Prostate gland (tissue), 2 donors: ENCODE results near the gene RPTOR. TPM values are rescaled to one million over a fixed set of nuclear protein-coding genes. Genes with fewer than 3 reads are reported as not detected.

Source experiments
- DNase-seq: peaks from one replicate; pipeline ENCODE4 v3.0.0-alpha.2; 2019; ENCODE audit warnings: low spot score
- H3K27ac ChIP-seq, 2 donors: fragments of 200-600 bp; sonication (generic); 2 replicates each; pipeline ENCODE4 v1.5.1; 2017 to 2019
- H3K27me3 ChIP-seq: fragments of 200-600 bp; sonication (generic); replicated peaks from 2 replicates; pipeline ENCODE4 v1.5.1; 2019; ENCODE audit not compliant: insufficient read depth
- H3K36me3 ChIP-seq, 2 donors: fragments of 200-600 bp; sonication (generic); 1 replicate in 1 of 2; 2 replicates in 1 of 2; pipeline versions ENCODE4 v1.5.1 to v1.8.1; 2017 to 2019
- H3K4me1 ChIP-seq: fragments of 200-600 bp; sonication (generic); replicated peaks from 2 replicates; pipeline ENCODE4 v1.5.1; 2019
- H3K4me3 ChIP-seq, 2 donors: fragments of 200-600 bp; sonication (generic); 2 replicates each; pipeline ENCODE4 v1.5.1; 2017 to 2019
- H3K9me3 ChIP-seq: fragments of 200-600 bp; sonication (generic); 2 replicates; pipeline ENCODE4 v1.5.1; 2017
- CTCF ChIP-seq, 4 experiments: fragments of 200-600 bp in 2 of 4; fragments of 450-650 bp in 2 of 4; sonication (generic) in 2 of 4; IDR thresholded peaks; 1 replicate in 3 of 4; 2 replicates in 1 of 4; pipeline ENCODE4 v1.5.1; 2016 to 2019; ENCODE audit warnings: antibody characterized with exemption in 4 of 4, mild to moderate bottlenecking in 2 of 4, moderate library complexity in 2 of 4
- POLR2A ChIP-seq: fragments of 450-650 bp; IDR thresholded peaks from one replicate; pipeline ENCODE4 v1.6.1; 2016; ENCODE audit warnings: antibody characterized with exemption, mild to moderate bottlenecking
- POLR2AphosphoS5 ChIP-seq: sonication (generic); formaldehyde crosslinking; IDR thresholded peaks from one replicate; pipeline ENCODE4 v1.6.1; 2017; ENCODE audit warnings: antibody characterized with exemption
- WGBS: methylation state at CpG from one replicate; pipeline ENCODE4 v1.1.5; 2018; 5-methylcytosine and 5-hydroxymethylcytosine counted together
- intact Hi-C: fragments of 100-400 bp; cut with DNase I; formaldehyde crosslinking; loops from one replicate; pipeline ENCODE4 v1.14.2; 2022
- total RNA-seq, 2 donors: library from RNA; depleted of rRNA; stranded (reverse); fragments of >200 nt; gene quantifications; one replicate each; pipeline ENCODE4 v1.1.0, GENCODE V29; 2016

RPTOR gene
- total RNA-seq, 2 donors from 2014 or later, result 30.3 to 62.5 TPM

GRCh38 chr17:80639658-80640057 lies 95.0 kb downstream of the RPTOR start:
- Histone ChIP-seq H3K36me3 (no peaks in the 10 kb centered on the region), H3K4me1 (no peaks in the 10 kb centered on the region), H3K9me3 (no peaks in the 10 kb centered on the region), H3K27ac (no peak overlapping the region), H3K4me3 (no peak overlapping the region), H3K27me3 (no peaks in the 10 kb centered on the region)
- intact Hi-C loops, result no loop called here
- DNase-seq, result no peak
- 93% methylated on average over 2 of the region's 2 CpGs for WGBS
- TF ChIP-seq POLR2A, result no peak
- no peak for TF ChIP-seq CTCF (IDR thresholded peaks at IDR 0.05)
- TF ChIP-seq POLR2AphosphoS5, result no peak

- TF ChIP-seq POLR2A (no peak), POLR2AphosphoS5 (no peak), CTCF (IDR thresholded peaks at IDR 0.05) (no peak)
- Histone ChIP-seq H3K36me3 (no peaks in the 10 kb centered on the region), H3K4me1 (no peaks in the 10 kb centered on the region), H3K27ac (no peak overlapping the region), H3K27me3 (no peaks in the 10 kb centered on the region), H3K4me3 (no peak overlapping the region), H3K9me3 (no peaks in the 10 kb centered on the region)
- WGBS, result 90% methylated on average over 19 of the region's 19 CpGs
- DNase-seq, result no peak
- intact Hi-C loops, result no loop called here
Measured at GRCh38 chr17:80640366-80641084, 95.9 kb downstream of the RPTOR start.

- H3K36me3 ChIP-seq, result no peaks in the 10 kb centered on the region
- no peak for TF ChIP-seq POLR2A
- TF ChIP-seq CTCF (IDR thresholded peaks at IDR 0.05), result no peak
- TF ChIP-seq POLR2AphosphoS5, result no peak
- WGBS, result 94% methylated on average over 19 of the region's 19 CpGs
- intact Hi-C loops, result no loop called here
- no peaks in the 10 kb centered on the region for H3K4me1 ChIP-seq
- no peaks in the 10 kb centered on the region for H3K27me3 ChIP-seq
- no peaks in the 10 kb centered on the region for H3K9me3 ChIP-seq
- DNase-seq, result no peak
- no peak overlapping the region for H3K27ac ChIP-seq
- no peak overlapping the region for H3K4me3 ChIP-seq
Measured at GRCh38 chr17:80643326-80644099, 98.9 kb downstream of the RPTOR start.

DNA sequence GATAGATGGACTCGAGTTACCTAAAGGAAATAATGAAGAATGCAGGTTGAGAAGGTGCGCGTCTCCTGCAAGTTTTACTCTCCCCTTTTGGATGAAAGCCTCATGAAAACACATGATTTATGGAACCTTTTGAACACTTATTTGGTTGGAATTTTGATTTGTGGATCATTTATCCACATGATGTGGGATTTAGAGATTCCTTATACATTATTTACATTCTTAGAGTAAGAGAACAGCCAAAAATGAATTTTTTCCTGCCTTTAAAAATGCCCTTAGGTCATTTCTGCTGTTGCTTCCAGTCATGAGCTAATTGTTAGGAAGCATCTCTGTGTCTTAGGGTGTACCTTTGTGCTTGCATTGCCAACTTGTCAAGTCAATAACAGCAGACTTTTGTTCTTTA lies 99.9 kb downstream of the RPTOR start:
- no peak for DNase-seq

More for the DNA sequence above, 99.9 kb downstream of the RPTOR start:
- Histone ChIP-seq H3K27me3 (no peaks in the 10 kb centered on the region), H3K9me3 (no peaks in the 10 kb centered on the region), H3K4me3 (no peak overlapping the region), H3K4me1 (no peaks in the 10 kb centered on the region), H3K27ac (no peak overlapping the region), H3K36me3 (no peaks in the 10 kb centered on the region)
- 99% methylated on average over 3 of the region's 3 CpGs for WGBS
- TF ChIP-seq CTCF (IDR thresholded peaks at IDR 0.05) (no peak), POLR2A (no peak), POLR2AphosphoS5 (no peak)
- intact Hi-C loops, result no loop called here
